ENCODE data around the gene MBD6. TPM values are rescaled to one million over a fixed set of nuclear protein-coding genes. Genes with fewer than 3 reads are reported as not detected.

Gene MBD6
- polyA plus RNA-seq, 1 donor (not counting 4 experiments of a cell fraction or from before 2014, with no cell fraction given): 1.8 TPM

- Histone ChIP-seq H3K36me3 (ENCODE audit: control insufficient read depth in 2 of 2, extremely low read depth in 1 of 2, insufficient read depth in 2 of 2, low read length in 2 of 2) (no peaks in the 10 kb centered on the region), H3K4me1 (ENCODE audit: control insufficient read depth, extremely low read depth, insufficient read depth, low read length) (peaks cover 3% of the 10 kb centered on the region), H3K27ac (ENCODE audit: control insufficient read depth, insufficient read depth, low read length) (no peak overlapping the region), H3K9me1 (ENCODE audit: control insufficient read depth, extremely low read depth, insufficient read depth, low read length) (no peaks in the 10 kb centered on the region), H3K4me2 (ENCODE audit: control insufficient read depth, extremely low read depth, insufficient read depth, low read depth, low read length) (no peak overlapping the region), H3K9ac (ENCODE audit: control insufficient read depth, extremely low read depth, insufficient read depth, low read length) (no peak overlapping the region), H3K27me3 (ENCODE audit: control insufficient read depth, extremely low read depth, insufficient read depth, low read length) (peaks cover 26% of the 10 kb centered on the region), H3K4me3 (ENCODE audit: control insufficient read depth in 2 of 3, extremely low read depth in 1 of 3, insufficient read depth in 2 of 3, low read depth in 1 of 3, low read length in 3 of 3) (no peak overlapping the region), H2AFZ (ENCODE audit: control insufficient read depth, low read length) (no peak overlapping the region), H3K79me2 (ENCODE audit: control insufficient read depth, insufficient read depth, low read length) (no peaks in the 10 kb centered on the region), H4K20me1 (ENCODE audit: control insufficient read depth, extremely low read depth, insufficient read depth, low read length) (no peaks in the 10 kb centered on the region), H3K9me3 (ENCODE audit: control insufficient read depth, low read depth, low read length) (no peaks in the 10 kb centered on the region)
- no peak for DNase-seq (ENCODE audit: low read depth, low spot score)
- TF ChIP-seq CTCF (optimal IDR thresholded peaks at IDR 0.05 in 1 of 3, IDR thresholded peaks at IDR 0.05 in 1 of 3, conservative IDR thresholded peaks at IDR 0.05 in 1 of 3; ENCODE audit: extremely low read depth in 1 of 3, insufficient read depth in 2 of 3, low read length in 3 of 3) (no peak), EZH2 (IDR thresholded peaks at IDR 0.05; ENCODE audit: low read length) (no peak)
- dilution Hi-C loops (cut with MboI; ENCODE audit: extremely low pct_ligation_motif_present, low sequenced_read_pairs): no loop called here
- FAIRE-seq: no peak
These were observed 29.7 kb downstream of the MBD6 start for GRCh38 chr12:57552306-57552651.

GRCh38 chr12:57552835-57553313 is 30.2 kb downstream of the MBD6 start:
- dilution Hi-C loops (cut with MboI; ENCODE audit: extremely low pct_ligation_motif_present, low sequenced_read_pairs): no loop called here
- H3K27ac ChIP-seq (ENCODE audit: control insufficient read depth, insufficient read depth, low read length): no peak overlapping the region
- no peak overlapping the region for H2AFZ ChIP-seq (ENCODE audit: control insufficient read depth, low read length)
- peaks cover 26% of the 10 kb centered on the region for H3K27me3 ChIP-seq (ENCODE audit: control insufficient read depth, extremely low read depth, insufficient read depth, low read length)
- no peaks in the 10 kb centered on the region for H3K9me1 ChIP-seq (ENCODE audit: control insufficient read depth, extremely low read depth, insufficient read depth, low read length)
- H3K9ac ChIP-seq (ENCODE audit: control insufficient read depth, extremely low read depth, insufficient read depth, low read length): no peak overlapping the region
- no peaks in the 10 kb centered on the region for H4K20me1 ChIP-seq (ENCODE audit: control insufficient read depth, extremely low read depth, insufficient read depth, low read length)
- H3K36me3 ChIP-seq (ENCODE audit: control insufficient read depth in 2 of 2, extremely low read depth in 1 of 2, insufficient read depth in 2 of 2, low read length in 2 of 2): no peaks in the 10 kb centered on the region
- no peaks in the 10 kb centered on the region for H3K79me2 ChIP-seq (ENCODE audit: control insufficient read depth, insufficient read depth, low read length)
- no peaks in the 10 kb centered on the region for H3K4me1 ChIP-seq (ENCODE audit: control insufficient read depth, extremely low read depth, insufficient read depth, low read length)
- H3K9me3 ChIP-seq (ENCODE audit: control insufficient read depth, low read depth, low read length): no peaks in the 10 kb centered on the region
- H3K4me3 ChIP-seq (ENCODE audit: control insufficient read depth in 2 of 3, extremely low read depth in 1 of 3, insufficient read depth in 2 of 3, low read depth in 1 of 3, low read length in 3 of 3): no peak overlapping the region
- no peak for TF ChIP-seq CTCF (optimal IDR thresholded peaks at IDR 0.05 in 1 of 3, IDR thresholded peaks at IDR 0.05 in 1 of 3, conservative IDR thresholded peaks at IDR 0.05 in 1 of 3; ENCODE audit: extremely low read depth in 1 of 3, insufficient read depth in 2 of 3, low read length in 3 of 3)
- TF ChIP-seq EZH2 (IDR thresholded peaks at IDR 0.05; ENCODE audit: low read length): no peak
- DNase-seq (ENCODE audit: low read depth, low spot score): no peak
- H3K4me2 ChIP-seq (ENCODE audit: control insufficient read depth, extremely low read depth, insufficient read depth, low read depth, low read length): no peak overlapping the region
- FAIRE-seq: no peak

Measured in keratinocyte (primary cell).